VCaP (cell line): ENCODE data around the gene ZSCAN1.

Experiments used
- H3K27ac ChIP-seq: fragments of 450-650 bp; 2 replicates; pipeline ENCODE4 v1.5.1; 2017
- CTCF ChIP-seq: fragments of 450-650 bp; conservative IDR thresholded peaks from 2 replicates; pipeline ENCODE4 v1.5.1; 2017; ENCODE audit warnings: mild to moderate bottlenecking, moderate library complexity

The ZSCAN1 gene

GRCh38 chr19:58097349-58097748 lies 63.5 kb downstream of the ZSCAN1 start:
- peak overlapping the region; percentile 72; the same call in 1 of the 2 replicates for H3K27ac ChIP-seq
- no peak for TF ChIP-seq CTCF

GRCh38 chr19:58097781-58098681 lies 64.2 kb downstream of the ZSCAN1 start, which contains the start of gene ZSCAN18:
Gene ZSCAN18 (minus strand): TSS chr19:58098231. CDS start chr19:58090267, 7,964 bp downstream.
- H3K27ac ChIP-seq, result peak within 1 kb of the TSS; percentile 72; the same call in 1 of the 2 replicates
- TF ChIP-seq CTCF, result no peak

- H3K27ac ChIP-seq, result peak overlapping the region; percentile 72; the same call in 1 of the 2 replicates
- TF ChIP-seq CTCF, result no peak
Observed at GRCh38 chr19:58098682-58098998, 64.8 kb downstream of the ZSCAN1 start.
